PC-9 (cell line): Measurements from ENCODE around the gene CPA4. TPM values are rescaled to one million over a fixed set of nuclear protein-coding genes. Genes with fewer than 3 reads are reported as not detected.

ENCODE experiments used
- BruUV-seq: library from RNA; stranded (reverse); fragments of 400-500 nt; replicated peaks from 2 replicates; lab custom pipeline; 2021; lab: Mats Ljungman, UMichigan
- CTCF ChIA-PET: fragments of 300-600 bp; sonication (Branson Sonifier 250); formaldehyde crosslinking; loops from one replicate; lab custom pipeline; 2022; ENCODE audit warnings: antibody characterized with exemption; lab: Charles Lee
- POLR2A ChIA-PET: fragments of 300-600 bp; sonication (Branson Sonifier 250); formaldehyde crosslinking; loops from one replicate; lab custom pipeline; 2022; ENCODE audit warnings: antibody characterized with exemption; ENCODE audit not compliant: unreplicated experiment; lab: Charles Lee
- DNase-seq, 2 experiments: peaks; one replicate each; pipeline versions ENCODE4 v3.0.0 to v3.0.0-alpha.2; 2015 to 2022; ENCODE audit warnings: mixed read lengths in 1 of 2
- H2AFZ ChIP-seq: fragments of 200-600 bp; sonication (generic); 2 replicates; pipeline ENCODE4 v1.8.1; 2017; ENCODE audit warnings: antibody characterized with exemption
- H3F3A ChIP-seq: fragments of 200-600 bp; sonication (generic); 2 replicates; pipeline ENCODE4 v1.8.1; 2017; ENCODE audit warnings: antibody characterized with exemption, mild to moderate bottlenecking, low read depth; ENCODE audit not compliant: insufficient read depth
- H3K27ac ChIP-seq: fragments of 200-600 bp; sonication (generic); 2 replicates; pipeline ENCODE4 v1.6.1; 2016; ENCODE audit warnings: mixed run types
- H3K27me3 ChIP-seq: fragments of 200-600 bp; sonication (generic); 2 replicates; pipeline ENCODE4 v1.6.1; 2016; ENCODE audit warnings: low read depth, mixed run types; ENCODE audit not compliant: insufficient read depth
- H3K36me3 ChIP-seq: fragments of 200-600 bp; sonication (generic); 2 replicates; pipeline ENCODE4 v1.6.1; 2016; ENCODE audit warnings: low read depth, mixed run types
- H3K4me1 ChIP-seq: fragments of 200-600 bp; sonication (generic); replicated peaks from 2 replicates; pipeline ENCODE4 v1.6.1; 2016; ENCODE audit warnings: mixed run types; ENCODE audit not compliant: insufficient read depth
- H3K4me2 ChIP-seq: fragments of 200-600 bp; sonication (generic); 2 replicates; pipeline ENCODE4 v1.6.1; 2017; ENCODE audit warnings: mixed run types
- H3K4me3 ChIP-seq: fragments of 200-600 bp; sonication (generic); 2 replicates; pipeline ENCODE4 v1.6.1; 2016; ENCODE audit warnings: mixed run types
- H3K79me2 ChIP-seq: fragments of 200-600 bp; sonication (generic); 2 replicates; pipeline ENCODE4 v1.6.1; 2017; ENCODE audit warnings: low read depth, mixed run types
- H3K9me2 ChIP-seq: fragments of 200-600 bp; sonication (generic); 2 replicates; pipeline ENCODE4 v1.8.1; 2017; ENCODE audit warnings: mild to moderate bottlenecking; ENCODE audit not compliant: insufficient read depth
- H3K9me3 ChIP-seq: fragments of 200-600 bp; sonication (generic); 2 replicates; pipeline ENCODE4 v1.8.1; 2016; ENCODE audit warnings: low read depth; ENCODE audit not compliant: insufficient read depth
- H4K20me1 ChIP-seq: fragments of 200-600 bp; sonication (generic); 2 replicates; pipeline ENCODE4 v1.8.1; 2017; ENCODE audit not compliant: insufficient read depth
- CTCF ChIP-seq: fragments of 200-600 bp; sonication (generic); conservative IDR thresholded peaks from 2 replicates; pipeline ENCODE4 v1.6.1; 2017; ENCODE audit warnings: mixed run types, antibody characterized with exemption, mild to moderate bottlenecking, moderate library complexity
- EZH2 ChIP-seq: fragments of 200-600 bp; sonication (generic); IDR thresholded peaks from 2 replicates; pipeline ENCODE4 v1.8.0; 2017; ENCODE audit warnings: antibody characterized with exemption, low read depth
- intact Hi-C: fragments of 100-400 bp; cut with micrococcal nuclease; formaldehyde crosslinking; loops from one replicate; pipeline ENCODE4 v1.10.0; 2022; ENCODE audit not compliant: unreplicated experiment
- total RNA-seq: library from RNA; stranded (reverse); gene quantifications from 2 replicates; pipeline ENCODE4 v1.2.3, GENCODE V29; 2021

CPA4 gene
- total RNA-seq, 1 experiment from 2014 or later = 9.8 TPM

GRCh38 chr7:130360518-130360917, 67.6 kb downstream of the CPA4 start:
- peaks cover 6% of the 10 kb centered on the region; the same call in 1 of the 2 replicates for H3K9me3 ChIP-seq
- ChIA-PET CTCF (no interaction called here), POLR2A (no interaction called here)
- H3K4me3 ChIP-seq = no peak overlapping the region
- H4K20me1 ChIP-seq = no peaks in the 10 kb centered on the region
- TF ChIP-seq CTCF (no peak), EZH2 (no peak)
- no peaks in the 10 kb centered on the region for H3K9me2 ChIP-seq
- H2AFZ ChIP-seq = no peak overlapping the region
- H3K27me3 ChIP-seq = no peaks in the 10 kb centered on the region
- no peak for DNase-seq
- H3K4me2 ChIP-seq = no peak overlapping the region
- peaks cover 46% of the 10 kb centered on the region for H3F3A ChIP-seq
- peaks cover 58% of the 10 kb centered on the region for H3K4me1 ChIP-seq
- intact Hi-C loops = no loop called here
- BruUV-seq = no TSS peak
- no peaks in the 10 kb centered on the region for H3K79me2 ChIP-seq
- H3K36me3 ChIP-seq = no peaks in the 10 kb centered on the region
- no peak overlapping the region for H3K27ac ChIP-seq

GRCh38 chr7:130361681-130362080, 68.7 kb downstream of the CPA4 start:
- intact Hi-C loops = no loop called here
- Histone ChIP-seq H4K20me1 (no peaks in the 10 kb centered on the region), H3K36me3 (no peaks in the 10 kb centered on the region), H3K4me3 (no peak overlapping the region), H3K27ac (no peak overlapping the region), H3K79me2 (no peaks in the 10 kb centered on the region), H3K4me2 (no peak overlapping the region), H3K9me3 (peaks cover 6% of the 10 kb centered on the region; the same call in 1 of the 2 replicates), H3K4me1 (peaks cover 61% of the 10 kb centered on the region), H3F3A (peaks cover 37% of the 10 kb centered on the region), H3K9me2 (no peaks in the 10 kb centered on the region), H3K27me3 (no peaks in the 10 kb centered on the region), H2AFZ (no peak overlapping the region)
- TF ChIP-seq CTCF (no peak), EZH2 (no peak)
- no peak for DNase-seq
- ChIA-PET POLR2A (no interaction called here), CTCF (no interaction called here)
- no TSS peak for BruUV-seq

- no peak overlapping the region for H3K4me2 ChIP-seq
- no peaks in the 10 kb centered on the region for H4K20me1 ChIP-seq
- H3K9me2 ChIP-seq = no peaks in the 10 kb centered on the region
- H3K36me3 ChIP-seq = no peaks in the 10 kb centered on the region
- ChIA-PET POLR2A (no interaction called here), CTCF (no interaction called here)
- no peak overlapping the region for H2AFZ ChIP-seq
- H3K27me3 ChIP-seq = no peaks in the 10 kb centered on the region
- H3K4me3 ChIP-seq = no peak overlapping the region
- no peaks in the 10 kb centered on the region for H3K79me2 ChIP-seq
- peaks cover 56% of the 10 kb centered on the region for H3K4me1 ChIP-seq
- no peak overlapping the region for H3K27ac ChIP-seq
- intact Hi-C loops = no loop called here
- no peak for TF ChIP-seq EZH2
- no peak for TF ChIP-seq CTCF
- peaks cover 31% of the 10 kb centered on the region for H3F3A ChIP-seq
- peaks cover 6% of the 10 kb centered on the region; the same call in 1 of the 2 replicates for H3K9me3 ChIP-seq
- DNase-seq = no peak
- BruUV-seq = no TSS peak
Measured at GRCh38 chr7:130362251-130362816, 69.4 kb downstream of the CPA4 start.
